H7 (cell line): Measurements from ENCODE around the gene CRB2. TPM values are rescaled to one million over a fixed set of nuclear protein-coding genes. Genes with fewer than 3 reads are reported as not detected.

Source experiments
- DNase-seq: peaks from one replicate; pipeline ENCODE4 v3.0.0; 2012
- H3K27me3 ChIP-seq: 2 replicates; pipeline ENCODE4 v1.6.0; 2011; ENCODE audit warnings: mild to moderate bottlenecking, low read length; ENCODE audit not compliant: control insufficient read depth, insufficient read depth
- H3K36me3 ChIP-seq: replicated peaks from 2 replicates; pipeline ENCODE4 v1.5.1; 2011; ENCODE audit warnings: low read length; ENCODE audit not compliant: control insufficient read depth, insufficient read depth
- H3K4me3 ChIP-seq: 2 replicates; pipeline ENCODE4 v1.5.1; 2011; ENCODE audit warnings: low read depth, mild to moderate bottlenecking, control low read depth, low read length, moderate library complexity; ENCODE audit not compliant: insufficient read depth
- total RNA-seq: library from RNA; depleted of rRNA; stranded (reverse); fragments of >200 nt; shearing (Covaris generic); gene quantifications from 2 replicates; pipeline ENCODE4 v1.2.3, GENCODE V29; 2014

The CRB2 gene
- total RNA-seq, 1 experiment from 2014 or later = 1.7 TPM

DNA sequence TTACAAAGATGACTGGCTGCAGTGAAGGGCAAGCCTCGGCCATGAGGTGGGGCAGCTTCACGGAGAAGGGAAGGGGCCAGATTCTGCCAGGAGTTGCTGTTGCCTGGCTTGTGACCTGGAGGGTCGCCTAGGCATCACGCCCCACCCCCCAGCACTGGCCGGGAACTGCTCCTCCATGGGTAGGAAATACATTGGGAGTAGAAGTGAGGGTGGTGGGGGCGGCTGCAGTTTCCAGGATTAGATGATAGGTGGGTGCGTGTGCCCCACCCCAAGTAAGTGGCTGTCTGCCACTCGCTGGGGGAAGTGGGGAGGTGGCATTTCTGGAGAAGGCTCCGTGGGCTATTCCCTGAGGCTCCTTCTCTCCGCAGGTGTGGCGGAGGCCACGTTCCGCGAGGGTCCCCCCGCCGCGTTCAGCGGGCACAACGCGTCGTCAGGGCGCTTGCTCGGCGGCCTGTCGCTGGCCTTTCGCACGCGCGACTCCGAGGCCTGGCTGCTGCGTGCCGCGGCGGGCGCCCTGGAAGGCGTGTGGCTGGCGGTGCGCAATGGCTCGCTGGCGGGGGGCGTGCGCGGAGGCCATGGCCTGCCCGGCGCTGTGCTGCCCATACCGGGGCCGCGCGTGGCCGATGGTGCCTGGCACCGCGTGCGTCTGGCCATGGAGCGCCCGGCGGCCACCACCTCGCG, 16.9 kb downstream of the CRB2 start:
- H3K36me3 ChIP-seq = no peaks in the 10 kb centered on the region
- no peak for DNase-seq
- H3K4me3 ChIP-seq = no peak overlapping the region
- H3K27me3 ChIP-seq = no peaks in the 10 kb centered on the region

DNA sequence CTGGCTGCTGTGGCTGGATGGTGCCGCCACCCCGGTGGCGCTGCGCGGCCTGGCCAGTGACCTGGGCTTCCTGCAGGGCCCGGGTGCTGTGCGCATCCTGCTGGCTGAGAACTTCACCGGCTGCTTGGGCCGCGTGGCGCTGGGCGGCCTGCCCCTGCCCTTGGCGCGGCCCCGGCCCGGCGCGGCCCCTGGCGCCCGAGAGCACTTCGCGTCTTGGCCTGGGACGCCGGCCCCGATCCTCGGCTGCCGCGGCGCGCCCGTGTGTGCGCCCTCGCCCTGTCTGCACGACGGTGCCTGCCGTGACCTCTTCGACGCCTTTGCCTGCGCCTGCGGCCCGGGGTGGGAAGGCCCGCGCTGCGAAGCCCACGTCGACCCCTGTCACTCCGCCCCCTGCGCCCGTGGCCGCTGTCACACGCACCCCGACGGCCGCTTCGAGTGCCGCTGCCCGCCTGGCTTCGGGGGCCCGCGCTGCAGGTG, 17.5 kb downstream of the CRB2 start:
- peak; percentile 77 for DNase-seq
- Histone ChIP-seq H3K4me3 (no peak overlapping the region), H3K36me3 (no peaks in the 10 kb centered on the region), H3K27me3 (no peaks in the 10 kb centered on the region)

DNA sequence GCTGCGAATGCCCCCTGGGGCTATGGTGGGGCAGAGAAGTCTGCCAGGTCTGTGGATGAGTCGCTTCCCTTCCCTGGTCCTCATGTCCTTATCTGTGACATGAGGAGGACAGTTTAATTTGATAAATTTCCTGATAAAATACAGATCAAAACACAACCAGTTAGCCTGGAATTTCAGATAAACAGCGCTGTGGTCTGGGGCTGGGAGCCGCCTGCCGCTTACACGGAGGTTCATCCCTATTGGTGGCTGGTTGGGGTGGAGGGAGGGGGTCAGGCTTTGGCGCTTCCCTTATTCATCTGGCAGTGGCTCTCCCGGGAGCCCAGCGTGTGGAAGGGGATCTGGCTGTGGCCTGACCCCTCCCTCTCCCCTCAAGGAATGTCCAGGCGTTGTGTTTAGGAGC, 17.9 kb downstream of the CRB2 start:
- H3K27me3 ChIP-seq = no peaks in the 10 kb centered on the region
- no peaks in the 10 kb centered on the region for H3K36me3 ChIP-seq
- H3K4me3 ChIP-seq = no peak overlapping the region
- peak; percentile 95 for DNase-seq

DNA sequence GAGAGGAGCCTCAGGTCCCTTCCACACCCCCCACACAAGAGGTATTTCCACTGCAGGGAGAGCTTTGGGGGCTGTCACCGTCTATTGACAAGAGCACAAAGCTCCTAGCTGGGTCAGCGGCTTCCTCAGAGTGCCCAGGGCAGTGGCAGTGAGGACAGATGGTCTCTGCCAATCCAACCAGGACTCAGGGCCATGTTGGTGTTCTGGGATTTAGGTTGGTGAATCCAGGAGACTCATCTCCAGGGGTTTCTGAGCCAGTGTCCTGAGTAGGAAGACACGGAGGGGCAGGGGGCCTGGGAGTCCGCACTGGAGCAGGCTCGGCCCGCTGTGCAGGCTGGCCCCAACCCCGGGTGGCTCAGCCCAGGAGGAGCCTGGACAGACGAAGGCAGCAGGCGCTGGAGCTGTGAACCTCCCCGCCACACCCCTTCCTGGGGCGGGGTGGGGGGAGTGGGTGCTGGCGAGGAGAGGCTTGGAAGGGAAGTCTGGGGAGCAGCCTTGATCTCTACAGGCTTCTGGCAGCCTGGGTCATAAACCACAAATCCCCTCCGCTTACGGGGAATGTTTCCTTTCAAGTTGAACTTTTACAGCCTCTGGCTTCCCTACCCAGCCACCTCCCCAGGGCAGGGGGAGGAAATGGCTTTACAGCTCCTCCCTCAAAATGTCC, 19.6 kb downstream of the CRB2 start:
- H3K36me3 ChIP-seq = no peaks in the 10 kb centered on the region
- H3K4me3 ChIP-seq = no peak overlapping the region
- peak; percentile 79 for DNase-seq
- H3K27me3 ChIP-seq = no peaks in the 10 kb centered on the region

DNA sequence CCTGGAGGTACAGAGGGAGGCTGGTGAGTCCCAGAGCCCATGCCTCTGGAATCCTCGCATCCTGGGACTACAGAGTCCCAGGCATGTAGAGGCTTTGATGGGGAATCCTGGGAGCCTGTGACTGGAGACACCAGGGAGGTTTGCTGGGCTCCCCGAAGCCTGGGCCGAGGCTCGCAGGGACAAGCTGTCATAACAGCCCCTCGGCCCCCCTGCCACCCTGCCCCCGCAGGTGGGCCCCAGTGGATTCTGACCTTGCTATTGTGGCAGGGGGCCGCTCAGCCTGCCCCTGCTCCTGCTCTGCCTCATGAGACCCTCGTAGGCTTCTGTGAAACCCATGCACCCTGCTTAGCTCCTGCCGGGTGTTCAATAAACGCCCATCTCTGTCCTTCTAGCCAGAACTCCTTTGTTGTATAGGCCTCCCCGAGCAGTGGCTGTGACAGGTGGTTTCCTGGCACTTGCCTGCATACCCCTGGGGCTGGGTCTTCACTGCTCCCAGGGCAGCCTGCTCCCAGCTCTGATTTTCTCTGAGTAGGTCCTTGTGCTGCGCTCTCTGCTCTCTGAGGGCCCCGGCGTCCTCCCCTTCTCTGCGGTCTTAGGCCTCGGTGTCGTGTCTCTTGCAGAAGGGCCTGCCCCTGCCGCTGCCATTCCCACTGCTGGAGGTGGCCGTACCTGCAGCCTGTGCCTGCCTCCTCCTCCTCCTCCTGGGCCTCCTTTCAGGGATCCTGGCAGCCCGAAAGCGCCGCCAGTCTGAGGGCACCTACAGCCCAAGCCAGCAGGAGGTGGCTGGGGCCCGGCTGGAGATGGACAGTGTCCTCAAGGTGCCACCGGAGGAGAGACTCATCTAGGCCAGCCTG, 20.4 kb downstream of the CRB2 start:
- Histone ChIP-seq H3K36me3 (no peaks in the 10 kb centered on the region), H3K27me3 (no peaks in the 10 kb centered on the region), H3K4me3 (no peak overlapping the region)
- no peak for DNase-seq

DNA sequence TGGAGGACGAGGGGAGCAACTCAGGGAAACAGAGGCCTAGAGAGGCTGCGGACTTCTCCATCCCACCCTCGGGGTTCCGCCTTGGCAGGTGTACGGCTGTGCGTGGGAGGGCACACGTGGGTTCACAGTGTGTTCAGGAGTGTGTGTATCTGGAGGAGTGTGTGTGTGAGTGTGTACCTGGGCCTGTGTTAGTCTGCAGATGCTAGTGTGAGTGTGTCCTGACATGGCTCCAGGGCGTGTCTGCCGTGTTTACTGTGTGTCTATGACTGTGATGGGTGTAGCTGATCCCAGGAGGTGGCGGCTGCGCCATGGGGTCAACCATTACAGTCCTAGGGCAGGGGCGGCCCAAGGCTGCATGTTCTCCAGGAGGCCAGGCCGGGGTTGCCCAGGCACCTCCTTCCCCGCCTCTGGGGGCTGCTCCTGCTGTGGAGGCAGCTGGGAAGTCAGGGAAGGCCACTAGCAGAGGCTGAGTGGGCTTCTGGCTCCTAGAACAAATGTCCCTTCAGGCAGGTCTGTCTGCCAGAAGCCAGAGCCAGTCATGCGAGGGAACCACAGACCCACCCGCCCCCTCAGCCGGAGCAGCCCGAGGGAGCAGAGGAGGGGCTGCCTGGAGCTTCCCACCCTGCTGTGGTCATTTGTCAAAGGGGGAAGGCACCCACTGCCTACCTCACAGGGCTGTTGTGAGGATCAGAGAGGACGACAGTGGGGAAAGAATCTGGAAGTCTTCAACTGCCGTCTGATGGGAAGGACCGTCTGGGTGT, 21.4 kb downstream of the CRB2 start:
- Histone ChIP-seq H3K27me3 (no peaks in the 10 kb centered on the region), H3K36me3 (no peaks in the 10 kb centered on the region), H3K4me3 (no peak overlapping the region)
- no peak for DNase-seq

DNA sequence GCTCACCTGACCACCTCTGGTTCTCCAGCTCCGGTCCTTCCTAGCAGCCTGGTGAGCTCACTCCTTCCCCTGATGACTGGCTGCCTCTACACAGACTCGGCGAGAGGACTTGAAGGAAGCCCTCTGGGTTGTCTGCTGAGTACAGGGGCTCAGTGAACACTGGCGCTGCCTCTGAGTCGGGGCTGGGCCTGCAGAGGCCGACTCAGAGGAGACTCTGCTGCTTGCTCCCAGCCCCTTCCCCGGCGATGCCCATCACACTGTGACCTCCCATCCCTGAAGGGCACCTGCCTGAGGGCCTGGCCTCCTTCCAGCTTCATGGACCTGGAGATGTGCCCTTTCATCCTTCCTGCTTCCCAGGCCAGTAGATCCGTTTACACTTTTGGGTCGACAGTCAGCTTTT, 22.0 kb downstream of the CRB2 start:
- H3K36me3 ChIP-seq = no peaks in the 10 kb centered on the region
- no peaks in the 10 kb centered on the region for H3K27me3 ChIP-seq
- no peak for DNase-seq
- H3K4me3 ChIP-seq = no peak overlapping the region

DNA sequence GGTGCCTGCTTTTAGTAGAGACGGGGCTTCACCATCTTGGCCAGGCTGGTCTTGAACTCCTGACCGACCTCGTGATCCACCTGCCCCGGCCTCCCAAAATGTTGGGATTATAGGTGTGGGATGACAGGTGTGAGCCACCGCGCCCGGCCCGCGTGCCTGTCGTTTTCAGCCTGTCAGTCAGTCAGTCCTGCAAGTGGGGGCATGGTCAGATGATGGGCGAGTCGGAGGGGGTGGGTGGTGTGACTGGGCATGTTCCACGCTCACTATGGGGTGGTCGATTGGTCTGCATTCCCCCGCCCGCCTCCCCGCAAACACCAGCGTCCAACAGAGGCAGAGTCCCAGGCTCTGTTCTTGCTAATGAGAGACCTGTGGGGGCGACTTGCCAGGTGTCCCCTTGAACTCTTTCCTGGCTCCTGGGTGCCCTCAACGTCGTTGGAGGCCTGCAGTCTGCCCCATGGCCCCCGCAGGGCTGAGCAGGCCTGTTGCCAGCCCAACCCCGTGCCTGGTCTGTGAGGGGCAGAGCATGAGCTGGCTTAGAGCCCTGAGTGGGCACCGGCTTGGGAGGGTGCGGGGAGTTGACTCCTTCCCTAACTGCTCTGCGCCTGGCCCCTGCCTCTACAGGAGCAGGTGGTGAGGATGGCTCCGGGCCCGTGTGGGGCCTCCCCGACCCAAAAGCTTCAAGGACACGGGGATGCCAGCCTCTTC, 23.1 kb downstream of the CRB2 start:
- Histone ChIP-seq H3K27me3 (no peaks in the 10 kb centered on the region), H3K36me3 (no peaks in the 10 kb centered on the region), H3K4me3 (no peak overlapping the region)
- DNase-seq = no peak

DNA sequence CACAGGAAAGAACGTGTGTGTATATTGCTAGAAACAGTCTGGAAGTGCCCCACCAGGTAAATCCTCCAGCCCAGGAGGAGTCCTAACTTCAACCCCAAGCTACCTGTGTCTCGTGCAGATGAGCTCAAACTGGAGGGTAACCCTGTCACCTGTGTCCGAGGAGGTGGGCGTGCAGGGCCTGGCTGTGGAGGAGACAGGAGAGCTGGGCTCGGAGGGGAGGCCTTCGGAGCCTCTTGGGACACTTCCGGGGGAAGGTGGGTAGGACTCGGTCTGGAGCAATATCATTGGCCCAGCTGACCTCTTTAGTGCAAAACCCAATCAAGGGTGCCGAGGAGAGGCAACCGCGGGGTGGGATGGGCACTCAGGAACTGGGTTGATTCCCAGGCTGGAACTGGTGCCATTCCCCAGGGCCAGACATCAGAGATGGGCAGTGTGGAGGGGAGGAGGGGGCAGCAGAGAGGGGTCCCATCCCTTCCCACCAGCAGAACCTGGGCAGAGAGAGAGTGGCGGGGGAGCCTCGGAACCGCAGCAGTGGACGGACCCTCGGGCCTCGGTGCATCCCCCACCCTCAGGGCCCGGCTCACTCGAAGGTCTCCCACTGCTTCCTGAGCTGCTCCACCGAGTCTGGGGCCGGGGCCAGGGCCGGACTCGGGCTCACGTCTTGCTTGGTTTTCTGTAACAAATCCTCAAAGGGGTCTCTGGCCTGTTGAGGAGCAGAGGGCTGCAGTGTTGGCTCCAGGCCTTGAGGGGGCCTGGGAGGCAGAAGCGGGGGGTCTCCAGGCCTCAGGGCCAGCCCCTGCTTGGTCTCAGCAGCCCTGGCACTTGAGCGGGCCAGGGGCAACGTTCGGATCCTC, 25.1 kb downstream of the CRB2 start:
- H3K4me3 ChIP-seq = no peak overlapping the region
- no peaks in the 10 kb centered on the region for H3K36me3 ChIP-seq
- no peaks in the 10 kb centered on the region for H3K27me3 ChIP-seq
- DNase-seq = no peak

DNA sequence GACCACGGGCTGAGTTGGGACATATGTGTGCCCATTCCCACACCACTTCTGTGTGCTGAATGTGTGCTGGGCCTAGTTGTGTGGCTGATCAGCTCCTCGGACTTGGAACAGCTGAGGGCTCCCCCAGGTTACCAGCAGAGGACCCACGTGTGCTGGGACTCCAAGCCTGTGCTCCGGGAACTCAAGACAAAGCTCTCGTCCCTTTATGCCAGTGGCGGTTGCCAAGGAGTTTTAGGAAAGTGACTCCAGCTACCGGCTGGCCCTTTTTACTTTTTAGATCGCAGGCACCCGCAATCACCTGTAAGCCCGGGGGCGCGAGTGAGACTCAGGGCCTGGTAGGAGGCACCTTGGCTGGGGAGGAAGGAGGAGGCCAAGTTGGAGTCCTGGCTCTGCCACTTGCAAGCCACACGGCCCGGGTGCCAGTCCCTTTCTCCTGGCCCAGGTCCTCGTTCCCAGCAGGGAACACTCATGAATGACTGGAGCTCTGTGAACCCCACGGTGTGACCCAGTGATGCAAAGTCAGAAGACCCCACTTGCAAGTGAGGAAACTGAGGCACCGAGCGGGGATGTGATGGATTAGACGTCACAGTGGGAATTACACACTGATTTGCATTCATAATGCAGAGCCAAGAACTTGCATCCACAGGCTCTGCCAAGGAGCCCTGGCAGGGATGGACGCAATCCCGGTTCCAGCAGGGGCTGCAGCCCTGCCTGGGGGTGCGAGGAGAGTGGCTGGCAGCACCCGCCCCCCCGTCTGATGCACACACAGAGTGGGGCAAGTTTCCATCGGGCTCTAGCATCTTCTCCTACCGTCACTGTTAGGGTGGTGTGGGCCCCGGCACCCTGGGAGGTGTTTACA, 26.9 kb downstream of the CRB2 start:
- H3K27me3 ChIP-seq = no peaks in the 10 kb centered on the region

DNA sequence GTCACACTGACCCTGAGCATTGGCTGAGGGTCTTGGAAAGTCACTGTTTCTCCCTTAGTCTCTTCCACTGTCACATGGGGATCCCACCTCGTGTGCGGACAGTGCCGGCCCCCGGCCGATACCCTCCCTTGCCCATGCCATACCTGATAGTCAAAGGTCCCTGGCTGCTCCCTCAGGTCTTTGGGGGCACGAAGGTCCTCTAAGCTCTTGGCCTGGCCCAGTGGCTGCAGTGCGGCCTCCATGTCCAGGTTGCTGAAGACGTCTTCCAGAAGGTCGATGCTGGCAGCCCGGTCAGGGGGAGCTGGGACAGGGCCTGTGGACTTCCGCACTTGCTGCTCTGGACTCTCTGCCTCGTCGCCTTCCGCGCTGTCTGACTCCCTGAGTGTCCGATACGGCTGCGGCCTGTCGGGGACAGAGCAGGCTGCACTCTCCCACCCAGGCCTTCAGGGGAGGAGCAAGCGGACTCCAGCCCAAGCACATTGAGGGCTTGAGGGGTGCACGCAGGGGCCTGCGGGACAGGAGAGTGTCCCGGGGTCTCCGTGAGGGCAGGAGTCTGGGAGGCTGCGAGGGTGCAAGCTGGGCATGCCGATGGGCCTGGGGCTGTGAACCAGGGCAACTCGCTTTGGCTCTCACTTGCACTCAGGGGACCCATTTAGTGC, 27.6 kb downstream of the CRB2 start:
- no peak for DNase-seq
- no peaks in the 10 kb centered on the region for H3K27me3 ChIP-seq
- no peaks in the 10 kb centered on the region for H3K36me3 ChIP-seq
- H3K4me3 ChIP-seq = no peak overlapping the region

More for the DNA sequence above, 26.9 kb downstream of the CRB2 start:
- no peak for DNase-seq
- no peaks in the 10 kb centered on the region for H3K36me3 ChIP-seq
- H3K4me3 ChIP-seq = no peak overlapping the region

DNA sequence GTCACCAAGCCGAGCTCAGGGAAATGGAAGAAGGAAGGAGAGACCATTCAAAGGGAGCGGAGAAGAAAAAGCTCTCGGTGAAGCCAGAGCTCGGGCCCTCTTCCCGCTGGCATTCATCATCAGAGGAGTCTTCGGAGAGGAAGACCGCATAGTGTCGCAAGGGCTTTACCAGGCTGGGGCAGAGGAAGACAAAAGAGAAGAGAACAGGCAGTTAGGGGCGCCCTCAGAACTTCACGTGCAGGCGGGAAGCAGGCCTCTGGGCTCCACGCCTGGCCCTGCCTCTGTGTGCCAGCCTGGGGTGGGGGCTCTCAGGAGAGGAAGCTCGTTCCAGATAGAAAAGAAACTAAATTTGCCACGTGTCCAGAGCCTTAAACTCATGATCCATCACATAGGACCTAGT, 31.7 kb downstream of the CRB2 start:
- DNase-seq = no peak
- Histone ChIP-seq H3K4me3 (no peak overlapping the region), H3K27me3 (no peaks in the 10 kb centered on the region), H3K36me3 (no peaks in the 10 kb centered on the region)
